MCF 10A (cell line): Measurements from ENCODE around the gene TTC31. TPM values are rescaled to one million over a fixed set of nuclear protein-coding genes. Genes with fewer than 3 reads are reported as not detected.

Experiments
- BruUV-seq: library from RNA; stranded (reverse); fragments of 400-500 nt; replicated peaks from 2 replicates; lab custom pipeline; 2021; lab: Mats Ljungman, UMichigan
- CTCF ChIA-PET: fragments of 300-600 bp; sonication (Branson Sonifier 250); formaldehyde crosslinking; extraction: SDS; loops from one replicate; lab custom pipeline; 2021; ENCODE audit warnings: antibody characterized with exemption, inconsistent platforms; lab: Yijun Ruan, JAX
- POLR2A ChIA-PET: fragments of 300-600, 350-650 bp; sonication (Branson Sonifier 250); formaldehyde crosslinking; extraction: SDS; loops from one replicate; lab custom pipeline; 2020; ENCODE audit warnings: antibody characterized with exemption, inconsistent platforms; lab: Yijun Ruan, JAX
- DNase-seq: peaks from one replicate; pipeline ENCODE4 v3.0.0-alpha.2; 2018; ENCODE audit not compliant: unreplicated experiment
- H3K27ac Mint-ChIP-seq: one replicate; pipeline ENCODE4 v1.8.0; 2022; ENCODE audit warnings: mild to moderate bottlenecking, low read depth, mixed read lengths; ENCODE audit not compliant: unreplicated experiment
- H3K27me3 Mint-ChIP-seq: one replicate; pipeline ENCODE4 v1.8.0; 2022; ENCODE audit warnings: mixed read lengths; ENCODE audit not compliant: insufficient read depth, unreplicated experiment
- H3K36me3 Mint-ChIP-seq: one replicate; pipeline ENCODE4 v1.8.0; 2022; ENCODE audit warnings: mild to moderate bottlenecking, moderate library complexity, mixed read lengths; ENCODE audit not compliant: insufficient read depth, unreplicated experiment
- H3K4me1 Mint-ChIP-seq: one replicate; pipeline ENCODE4 v1.8.0; 2022; ENCODE audit warnings: mixed read lengths; ENCODE audit not compliant: insufficient read depth, unreplicated experiment
- H3K4me3 Mint-ChIP-seq: one replicate; pipeline ENCODE4 v1.8.0; 2022; ENCODE audit warnings: mild to moderate bottlenecking, moderate library complexity, mixed read lengths; ENCODE audit not compliant: unreplicated experiment
- H3K9me3 Mint-ChIP-seq: one replicate; pipeline ENCODE4 v1.8.0; 2022; ENCODE audit warnings: mixed read lengths; ENCODE audit not compliant: unreplicated experiment
- intact Hi-C: fragments of 100-400 bp; cut with micrococcal nuclease; formaldehyde crosslinking; loops from 2 replicates; pipeline ENCODE4 v1.14.1; 2022
- total RNA-seq: library from RNA; stranded (reverse); gene quantifications from 2 replicates; pipeline ENCODE4 v1.2.3, GENCODE V29; 2022
- TF ChIP-seq, protein P1 (sequence below): fragments of 200-600 bp; IDR thresholded peaks from one replicate; pipeline ENCODE4 v1.8.0; 2022; ENCODE audit warnings: antibody characterized with exemption, mild to moderate bottlenecking; ENCODE audit not compliant: unreplicated experiment

The TTC31 gene
- total RNA-seq, 1 experiment from 2014 or later = 17.6 TPM

DNA sequence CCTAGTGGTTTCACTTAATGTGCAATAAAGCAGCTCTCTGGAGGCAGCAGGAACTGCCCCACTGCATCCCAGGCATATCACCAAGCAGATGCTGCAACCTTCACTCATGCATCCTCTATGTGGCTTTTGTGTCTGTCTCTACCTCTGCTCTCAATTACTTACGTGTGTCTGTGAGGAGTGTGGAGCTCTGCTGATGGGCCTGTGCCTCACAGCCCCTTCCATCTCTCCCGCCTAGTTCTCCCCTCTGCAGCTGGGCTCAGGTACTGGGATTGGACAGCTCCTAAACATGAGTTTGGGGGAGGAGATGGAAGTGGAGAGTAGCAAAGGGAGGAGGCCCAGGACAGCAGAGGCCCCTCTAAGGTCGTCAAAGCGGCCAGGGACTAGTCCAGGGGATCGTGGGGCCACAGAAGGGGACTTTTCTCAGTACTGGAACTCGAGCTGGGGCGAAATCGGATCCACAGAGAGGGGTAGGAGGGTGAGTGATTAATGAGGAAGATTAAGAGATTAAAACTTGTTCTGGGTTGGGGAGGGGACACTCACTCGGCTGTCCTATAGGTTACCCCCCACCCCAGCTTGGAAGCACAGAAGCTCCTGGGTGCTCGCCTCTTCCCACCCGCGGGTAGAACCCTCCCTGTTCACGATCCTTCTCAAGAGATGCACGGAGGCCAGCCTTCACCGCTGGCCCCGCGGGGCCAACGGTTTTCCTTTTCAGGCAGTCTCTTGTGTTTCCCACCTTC, 18.6 kb downstream of the TTC31 start:
- ChIA-PET POLR2A (interaction anchor here (0.7 to 1.2 kb wide), 5 partner anchors 7 to 43 kb away, joined by 3 read pairs; partner anchors contain the start of genes DQX1 and WBP1), CTCF (interaction anchor here (1.4 to 4.5 kb wide), 2 partner anchors 20 to 86 kb away, joined by 5 to 22 read pairs; no protein-coding TSS in a partner anchor)

DNA sequence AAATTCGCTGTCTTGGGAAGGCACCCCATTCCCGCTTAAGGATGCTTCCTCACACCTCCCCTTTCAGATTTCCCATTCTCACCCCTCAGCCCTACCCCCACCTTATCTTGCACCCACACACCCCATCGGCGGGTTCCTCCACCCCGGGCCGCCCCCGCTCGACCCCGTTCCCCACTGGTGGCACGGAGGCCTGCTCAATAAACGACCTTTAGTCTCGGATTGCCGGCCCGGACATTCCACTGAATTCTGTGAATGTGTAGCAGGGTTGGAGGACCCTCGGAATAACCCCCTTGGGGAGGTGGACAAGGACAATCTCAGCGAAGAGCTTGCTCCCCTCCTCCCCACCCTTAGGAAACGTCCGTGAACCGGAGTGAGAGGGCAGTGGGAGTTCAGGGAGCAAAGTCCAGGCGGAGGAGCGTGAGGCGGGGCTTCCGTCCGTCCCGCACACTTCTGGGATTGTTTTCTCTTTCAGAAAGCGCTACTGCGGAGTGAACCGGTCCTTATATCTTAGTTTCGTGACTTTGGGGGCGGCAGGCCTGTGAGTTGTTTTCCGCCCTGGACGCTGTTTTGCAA, 19.4 kb downstream of the TTC31 start:
- intact Hi-C loops = no loop called here
- TF ChIP-seq, protein P1, sequence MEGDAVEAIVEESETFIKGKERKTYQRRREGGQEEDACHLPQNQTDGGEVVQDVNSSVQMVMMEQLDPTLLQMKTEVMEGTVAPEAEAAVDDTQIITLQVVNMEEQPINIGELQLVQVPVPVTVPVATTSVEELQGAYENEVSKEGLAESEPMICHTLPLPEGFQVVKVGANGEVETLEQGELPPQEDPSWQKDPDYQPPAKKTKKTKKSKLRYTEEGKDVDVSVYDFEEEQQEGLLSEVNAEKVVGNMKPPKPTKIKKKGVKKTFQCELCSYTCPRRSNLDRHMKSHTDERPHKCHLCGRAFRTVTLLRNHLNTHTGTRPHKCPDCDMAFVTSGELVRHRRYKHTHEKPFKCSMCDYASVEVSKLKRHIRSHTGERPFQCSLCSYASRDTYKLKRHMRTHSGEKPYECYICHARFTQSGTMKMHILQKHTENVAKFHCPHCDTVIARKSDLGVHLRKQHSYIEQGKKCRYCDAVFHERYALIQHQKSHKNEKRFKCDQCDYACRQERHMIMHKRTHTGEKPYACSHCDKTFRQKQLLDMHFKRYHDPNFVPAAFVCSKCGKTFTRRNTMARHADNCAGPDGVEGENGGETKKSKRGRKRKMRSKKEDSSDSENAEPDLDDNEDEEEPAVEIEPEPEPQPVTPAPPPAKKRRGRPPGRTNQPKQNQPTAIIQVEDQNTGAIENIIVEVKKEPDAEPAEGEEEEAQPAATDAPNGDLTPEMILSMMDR = no peak
- Mint-ChIP-seq H3K4me1 (peaks cover 31% of the 10 kb centered on the region), H3K27ac (no peak overlapping the region), H3K9me3 (no peaks in the 10 kb centered on the region), H3K27me3 (peaks cover 16% of the 10 kb centered on the region), H3K36me3 (peaks cover 49% of the 10 kb centered on the region), H3K4me3 (no peak overlapping the region)
- BruUV-seq = no TSS peak
- POLR2A ChIA-PET = no interaction called here
- CTCF ChIA-PET = interaction anchor here (1.4 to 4.5 kb wide), 2 partner anchors 21 to 85 kb away, joined by 5 to 22 read pairs; no protein-coding TSS in a partner anchor
- no peak for DNase-seq

More for the DNA sequence above, 18.6 kb downstream of the TTC31 start:
- H3K36me3 Mint-ChIP-seq = peaks cover 42% of the 10 kb centered on the region
- no peak overlapping the region for H3K27ac Mint-ChIP-seq
- no peaks in the 10 kb centered on the region for H3K9me3 Mint-ChIP-seq
- intact Hi-C loops = no loop called here
- no peak overlapping the region for H3K4me3 Mint-ChIP-seq
- no TSS peak for BruUV-seq
- peaks cover 16% of the 10 kb centered on the region for H3K27me3 Mint-ChIP-seq
- DNase-seq = no peak
- peaks cover 28% of the 10 kb centered on the region for H3K4me1 Mint-ChIP-seq
- TF ChIP-seq, protein P1 = no peak

DNA sequence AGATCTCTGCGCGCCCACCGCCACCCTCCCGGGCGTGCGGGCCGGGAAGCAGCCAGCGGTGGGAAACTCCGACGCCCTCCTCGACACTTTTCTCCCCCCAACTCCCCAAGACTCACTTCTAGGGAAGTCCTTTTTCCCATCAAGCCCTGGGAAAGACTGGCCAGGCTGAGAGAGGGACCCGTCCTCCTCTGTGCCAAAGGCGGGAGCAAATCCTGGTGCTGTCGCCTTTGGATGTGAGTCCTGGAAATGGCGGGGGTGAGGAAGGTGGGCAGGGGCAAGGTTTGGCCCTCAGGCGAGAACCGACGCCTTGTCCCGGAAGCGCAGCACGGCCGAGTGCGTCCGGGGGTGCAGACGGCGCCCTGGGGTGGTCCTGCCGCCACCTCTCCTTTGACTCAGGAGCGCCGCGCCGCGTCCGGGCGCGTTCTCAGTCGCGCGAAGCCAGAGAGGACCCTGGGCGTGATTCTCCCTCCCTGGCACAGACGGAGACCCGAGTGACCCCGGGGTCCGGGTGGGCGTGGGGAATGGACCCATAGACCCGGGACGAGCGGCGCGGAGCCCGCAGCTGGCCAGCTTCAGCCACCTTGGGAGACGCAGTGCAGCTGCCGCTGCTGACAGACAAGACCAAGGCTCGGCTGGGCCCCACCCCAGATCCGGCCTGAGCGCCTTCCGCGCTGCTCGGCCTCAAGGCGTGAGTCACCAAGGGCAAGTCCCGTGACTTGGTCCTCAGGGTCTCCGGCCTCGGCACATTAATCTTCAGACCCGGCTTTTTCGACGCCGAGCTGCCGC, 20.0 kb downstream of the TTC31 start:
- Mint-ChIP-seq H3K27ac (no peak overlapping the region), H3K36me3 (peaks cover 52% of the 10 kb centered on the region), H3K27me3 (peaks cover 16% of the 10 kb centered on the region), H3K4me3 (no peak overlapping the region), H3K4me1 (peaks cover 31% of the 10 kb centered on the region), H3K9me3 (no peaks in the 10 kb centered on the region)
- TF ChIP-seq, protein P1 = no peak
- no peak for DNase-seq
- ChIA-PET CTCF (interaction anchor here (4.5 kb wide), 1 partner anchor 85 kb away, joined by 22 read pairs; no protein-coding TSS in a partner anchor), POLR2A (interaction anchor here (0.7 to 8.6 kb wide), 2 partner anchors 10 to 27 kb away, joined by 4 to 135 read pairs; partner anchors contain the start of genes AUP1, DQX1 and HTRA2)
- BruUV-seq = no TSS peak
- intact Hi-C loops = no loop called here
